Muscle of back (tissue), 11 donors: ENCODE data around the gene COLEC11. TPM values are rescaled to one million over a fixed set of nuclear protein-coding genes. Genes with fewer than 3 reads are reported as not detected.

Source experiments
- DNase-seq, 3 donors: peaks; one replicate each; pipeline versions ENCODE4 v3.0.0 to v3.0.0-alpha.2; 2013
- polyA plus RNA-seq, 10 donors: library from polyadenylated mRNA; unstranded; fragments of 120-200 nt; gene quantifications; one replicate each; pipeline ENCODE4 v1.2.1, GENCODE V29; 2013; ENCODE audit not compliant: insufficient read length in 10 of 10

Gene COLEC11
- polyA plus RNA-seq, 10 donors: 0.26 to 1.4 (median 0.49) TPM; not detected in 2

DNA sequence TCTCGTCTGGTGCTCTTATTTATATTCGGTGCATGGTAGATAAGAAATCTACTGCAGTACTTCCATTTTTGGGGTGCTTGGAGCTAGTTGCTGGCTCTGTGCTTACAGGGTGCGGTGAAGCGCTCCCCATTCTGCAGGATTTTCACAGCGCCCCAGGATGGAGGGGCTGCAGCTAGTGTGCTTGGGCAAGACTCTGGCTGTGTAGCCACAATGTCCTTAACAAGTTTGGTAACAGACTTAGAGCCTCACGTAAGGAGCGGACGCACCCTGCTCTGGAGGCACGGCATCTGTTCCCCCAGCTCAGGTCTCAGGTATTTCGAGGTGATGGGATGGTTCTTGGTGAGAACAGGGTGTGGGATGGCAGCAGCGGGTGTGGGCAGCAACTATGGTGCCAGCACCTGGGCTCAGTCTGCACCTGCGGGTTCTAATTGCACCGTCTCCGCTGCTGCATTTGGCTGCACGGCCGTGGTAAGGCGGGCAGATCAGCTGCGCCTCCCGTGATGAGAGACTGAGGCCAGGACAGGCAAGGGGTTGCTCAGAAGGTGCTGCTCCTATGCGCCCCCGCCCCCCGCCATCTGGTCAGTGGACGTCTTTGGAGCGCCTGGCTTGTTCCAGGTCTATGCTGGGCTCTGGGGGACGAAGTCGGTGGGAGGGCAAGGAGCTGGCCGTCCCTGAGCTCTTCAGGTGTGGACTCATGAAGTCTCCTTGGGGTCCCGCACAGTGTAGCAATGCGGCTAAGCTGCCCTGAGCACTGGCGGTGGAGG, 43.0 kb downstream of the COLEC11 start:
- DNase-seq: no peak

- DNase-seq: no peak
Measured at GRCh38 chr2:3638456-3638810, 43.5 kb downstream of the COLEC11 start.

GRCh38 chr2:3639015-3639630, 44.2 kb downstream of the COLEC11 start:
- no peak for DNase-seq

GRCh38 chr2:3639653-3640052, 44.7 kb downstream of the COLEC11 start:
- no peak for DNase-seq

DNA sequence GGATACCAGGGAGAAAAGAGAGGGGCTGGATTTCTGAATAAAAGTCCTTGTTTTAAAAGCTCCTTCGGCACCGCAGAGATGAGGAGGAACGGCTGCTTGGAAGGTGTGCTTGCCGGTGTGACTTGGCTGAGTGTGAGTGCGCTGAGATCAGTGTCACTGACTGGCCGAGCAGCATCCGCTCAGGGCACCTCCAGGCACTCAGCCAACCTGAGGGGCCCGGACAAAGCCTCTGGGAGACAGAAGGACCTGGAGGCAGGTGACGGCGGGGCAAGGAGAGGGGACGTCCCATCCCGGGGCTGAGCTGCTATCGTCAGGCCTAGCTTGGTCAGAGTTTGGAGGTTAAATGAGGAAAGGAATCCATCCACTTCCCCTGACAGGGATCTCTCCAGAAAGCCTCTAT, 46.3 kb downstream of the COLEC11 start:
- no peak for DNase-seq

DNA sequence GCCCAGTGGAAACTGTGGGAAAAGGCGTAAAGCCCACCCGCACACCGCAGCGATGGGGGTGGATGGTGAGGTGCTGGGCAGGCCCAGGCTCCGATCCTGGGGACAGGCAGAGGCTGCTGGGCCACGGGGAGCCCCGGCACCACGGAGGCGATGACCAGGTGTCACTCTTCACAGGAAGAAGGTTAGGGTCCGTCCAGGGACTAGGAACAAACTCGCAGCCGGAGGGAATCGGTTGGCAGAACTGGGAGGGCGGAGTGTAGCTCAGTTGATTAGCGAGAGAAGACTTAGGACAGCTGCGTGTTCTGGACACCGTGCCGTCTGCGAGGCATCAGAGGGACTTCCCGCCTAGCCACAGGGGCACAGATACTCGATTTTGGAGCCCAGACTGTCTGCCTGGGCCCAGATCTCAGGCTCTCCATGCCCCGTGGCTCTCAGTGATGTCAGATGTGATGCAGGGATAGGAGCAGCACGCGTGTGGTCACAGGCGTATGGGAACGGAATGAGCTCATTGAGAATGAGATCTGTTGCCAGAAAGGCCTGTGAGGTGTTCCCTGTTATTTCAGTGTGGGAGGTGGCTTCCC, 47.0 kb downstream of the COLEC11 start:
- DNase-seq: no peak

- no peak for DNase-seq
Measured at GRCh38 chr2:3642521-3643215, 47.8 kb downstream of the COLEC11 start.

DNA sequence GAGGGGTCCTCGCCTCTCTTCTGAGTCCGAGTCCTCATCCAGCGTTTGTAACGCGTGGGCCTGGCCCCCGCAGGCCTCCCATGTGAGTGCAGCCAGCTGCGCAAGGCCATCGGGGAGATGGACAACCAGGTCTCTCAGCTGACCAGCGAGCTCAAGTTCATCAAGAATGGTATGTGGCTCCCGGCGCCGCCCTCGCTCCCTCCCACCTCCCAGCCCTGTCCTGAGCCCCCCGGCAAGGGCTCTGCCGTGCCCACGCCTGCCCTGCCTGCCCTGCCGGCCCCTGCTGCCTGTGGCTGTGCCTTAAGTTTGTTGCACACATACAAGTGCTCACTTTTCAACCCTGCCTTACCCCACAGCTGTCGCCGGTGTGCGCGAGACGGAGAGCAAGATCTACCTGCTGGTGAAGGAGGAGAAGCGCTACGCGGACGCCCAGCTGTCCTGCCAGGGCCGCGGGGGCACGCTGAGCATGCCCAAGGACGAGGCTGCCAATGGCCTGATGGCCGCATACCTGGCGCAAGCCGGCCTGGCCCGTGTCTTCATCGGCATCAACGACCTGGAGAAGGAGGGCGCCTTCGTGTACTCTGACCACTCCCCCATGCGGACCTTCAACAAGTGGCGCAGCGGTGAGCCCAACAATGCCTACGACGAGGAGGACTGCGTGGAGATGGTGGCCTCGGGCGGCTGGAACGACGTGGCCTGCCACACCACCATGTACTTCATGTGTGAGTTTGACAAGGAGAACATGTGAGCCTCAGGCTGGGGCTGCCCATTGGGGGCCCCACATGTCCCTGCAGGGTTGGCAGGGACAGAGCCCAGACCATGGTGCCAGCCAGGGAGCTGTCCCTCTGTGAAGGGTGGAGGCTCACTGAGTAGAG, 48.7 kb downstream of the COLEC11 start:
- DNase-seq: no peak

DNA sequence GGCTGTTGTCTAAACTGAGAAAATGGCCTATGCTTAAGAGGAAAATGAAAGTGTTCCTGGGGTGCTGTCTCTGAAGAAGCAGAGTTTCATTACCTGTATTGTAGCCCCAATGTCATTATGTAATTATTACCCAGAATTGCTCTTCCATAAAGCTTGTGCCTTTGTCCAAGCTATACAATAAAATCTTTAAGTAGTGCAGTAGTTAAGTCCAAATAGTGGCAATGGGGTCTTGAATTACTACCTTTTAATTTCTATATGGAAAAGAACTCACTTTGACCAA, 49.3 kb downstream of the COLEC11 start:
- DNase-seq: no peak

DNA sequence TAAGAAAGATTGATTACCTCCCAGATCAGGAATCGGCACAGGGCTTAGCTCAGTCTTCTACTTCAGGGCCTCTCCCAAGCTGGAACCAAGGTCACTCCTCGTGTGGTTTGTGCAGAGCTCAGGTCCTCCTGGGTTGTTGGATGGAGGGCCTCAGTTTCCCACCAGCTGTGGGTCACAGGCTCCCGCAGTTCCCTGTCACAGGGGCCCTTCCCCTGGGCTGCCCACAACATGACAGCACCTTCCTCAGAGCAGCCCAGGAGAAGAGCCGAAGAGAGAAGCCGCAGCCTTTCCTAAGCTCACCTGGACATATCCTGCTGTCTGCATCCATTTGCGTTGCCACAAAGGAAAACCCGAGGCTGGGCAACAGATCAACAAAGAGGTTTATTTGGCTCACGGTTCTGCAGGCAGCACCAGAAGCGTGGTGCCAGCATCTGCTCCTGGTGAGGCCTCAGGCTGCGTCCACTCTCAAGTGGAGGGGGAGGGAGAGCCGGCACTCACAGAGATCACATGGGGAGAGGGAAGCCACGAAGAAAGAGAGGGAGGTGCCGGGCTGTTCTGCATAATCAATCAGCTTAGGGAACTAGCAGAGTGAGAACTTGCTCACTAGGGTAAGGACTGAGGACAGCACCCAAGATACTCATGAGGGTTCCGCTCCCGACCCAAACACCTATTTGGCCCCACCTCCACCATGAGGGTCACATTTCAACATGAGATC, 50.1 kb downstream of the COLEC11 start:
- DNase-seq: no peak

DNA sequence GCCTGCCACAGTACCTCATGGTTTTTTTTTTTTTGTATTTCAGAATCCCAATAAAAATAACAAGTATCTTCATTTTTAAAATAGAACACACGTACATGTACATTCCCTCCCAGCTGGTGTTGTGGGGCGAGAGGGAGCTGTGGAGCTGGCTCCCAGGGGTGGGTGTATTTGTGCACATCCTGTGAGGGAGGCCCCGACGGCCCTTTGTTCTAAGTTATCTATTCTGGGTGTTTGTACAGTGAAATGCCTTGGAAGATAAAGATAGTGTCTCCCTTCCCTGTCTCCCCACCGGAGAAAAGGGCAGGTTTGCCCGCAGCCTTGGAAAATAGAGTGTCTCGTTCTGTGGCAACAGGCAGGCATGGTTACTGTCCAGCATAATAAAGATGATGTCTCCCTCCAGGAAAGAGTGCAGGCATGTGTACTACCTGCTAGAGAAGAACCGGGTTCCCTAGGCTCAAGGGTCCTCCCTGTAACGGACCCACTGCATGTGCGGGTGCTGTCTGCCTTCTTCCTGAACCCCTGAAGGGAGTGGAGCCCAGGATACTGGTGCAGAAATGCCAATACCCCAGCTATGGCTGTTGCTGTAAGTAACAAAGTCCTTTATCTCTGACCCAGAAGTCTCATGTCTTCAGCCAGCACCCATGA, 51.0 kb downstream of the COLEC11 start:
- DNase-seq: no peak

GRCh38 chr2:3646446-3646845, 51.5 kb downstream of the COLEC11 start:
- no peak for DNase-seq

GRCh38 chr2:3647246-3647645, 52.3 kb downstream of the COLEC11 start:
- DNase-seq: no peak

DNA sequence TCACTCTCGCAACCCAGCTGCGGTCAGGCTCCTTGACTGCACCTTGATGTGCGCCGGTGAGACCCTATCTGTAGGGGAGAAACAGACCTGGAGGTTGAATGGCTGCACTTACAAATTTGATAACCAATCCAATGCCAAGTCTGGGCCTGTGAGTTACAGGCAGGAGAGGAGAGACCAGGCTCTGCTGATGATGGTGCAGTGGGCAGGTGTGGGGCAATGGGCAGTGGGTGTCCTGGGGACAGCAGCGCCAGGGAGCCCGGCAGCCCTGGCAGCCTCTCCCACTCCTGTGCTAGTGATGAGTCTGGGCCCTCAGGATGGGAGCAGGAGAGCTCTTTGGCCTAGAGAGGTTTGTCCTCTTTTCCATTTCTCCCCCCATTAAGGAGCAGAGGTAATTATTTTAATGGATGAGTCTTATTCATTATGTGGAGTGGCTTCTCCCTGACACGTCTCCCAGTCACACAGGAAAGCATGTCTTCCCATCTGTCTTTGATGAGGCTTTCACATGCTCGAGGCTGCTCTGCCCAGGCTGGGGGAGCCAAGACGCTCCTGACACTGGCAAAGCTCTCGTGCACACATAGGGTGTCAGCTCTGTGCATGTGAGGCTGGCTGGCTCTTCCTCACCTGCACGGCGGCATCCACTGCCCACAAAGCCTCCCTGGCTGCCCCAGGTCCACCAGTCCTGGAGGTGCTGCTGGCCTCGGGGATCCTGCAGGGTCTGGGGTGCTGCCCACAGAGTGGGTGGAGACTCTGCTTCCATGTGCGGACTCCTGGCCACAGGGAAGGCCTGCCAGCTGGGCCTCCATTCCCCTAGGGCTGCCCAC, 53.1 kb downstream of the COLEC11 start:
- no peak for DNase-seq

- DNase-seq: no peak
Measured at GRCh38 chr2:3648652-3649177, 53.8 kb downstream of the COLEC11 start.

GRCh38 chr2:3649581-3649980, 54.7 kb downstream of the COLEC11 start:
- no peak for DNase-seq

GRCh38 chr2:3650140-3650920, 55.4 kb downstream of the COLEC11 start:
- no peak for DNase-seq
